GM21360 (cell line): Measurements from ENCODE around the gene PRRT1B.

ENCODE experiments used
- ATAC-seq: cut with Tn5 transposase; IDR thresholded peaks from one replicate; pipeline ENCODE4 v1.9.1; 2021; ENCODE audit warnings: mild to moderate bottlenecking, moderate library complexity; ENCODE audit not compliant: unreplicated experiment

The PRRT1B gene

GRCh38 chr9:131594906-131595665 lies 49.8 kb downstream of the PRRT1B start:
- ATAC-seq = no peak

GRCh38 chr9:131595696-131596429 lies 50.5 kb downstream of the PRRT1B start:
- no peak for ATAC-seq

- no peak for ATAC-seq
These were observed 51.1 kb downstream of the PRRT1B start for GRCh38 chr9:131596430-131596743.

- ATAC-seq = no peak
These were observed 51.9 kb downstream of the PRRT1B start for GRCh38 chr9:131597246-131597645.

- ATAC-seq = no peak
These were observed 52.8 kb downstream of the PRRT1B start for GRCh38 chr9:131598121-131598520.

- no peak for ATAC-seq
These were observed 56.4 kb downstream of the PRRT1B start for GRCh38 chr9:131601683-131602181.

- ATAC-seq = no peak
These were observed 57.9 kb downstream of the PRRT1B start for GRCh38 chr9:131603199-131603598.

GRCh38 chr9:131603711-131604439 lies 58.6 kb downstream of the PRRT1B start:
- no peak for ATAC-seq

- ATAC-seq = no peak
These were observed 60.7 kb downstream of the PRRT1B start for GRCh38 chr9:131605770-131606590.

GRCh38 chr9:131606896-131607567 lies 61.7 kb downstream of the PRRT1B start:
- no peak for ATAC-seq

GRCh38 chr9:131607591-131607990 lies 62.3 kb downstream of the PRRT1B start:
- no peak for ATAC-seq

- no peak for ATAC-seq
These were observed 63.2 kb downstream of the PRRT1B start for GRCh38 chr9:131608493-131609037.
